Gastroesophageal sphincter (tissue), 4 donors: Measurements from ENCODE around the gene MXRA8. TPM values are rescaled to one million over a fixed set of nuclear protein-coding genes. Genes with fewer than 3 reads are reported as not detected.

Experiments
- ATAC-seq: fragments of 150-250 bp; one replicate; pipeline ENCODE4 v1.9.1; 2016; ENCODE audit warnings: mild to moderate bottlenecking, moderate library complexity
- H3K27ac ChIP-seq, 4 donors: fragments of 200-600 bp; sonication (generic) in 3 of 4; 1 replicate in 3 of 4; 2 replicates in 1 of 4; pipeline ENCODE4 v1.5.1; 2016 to 2019
- H3K27me3 ChIP-seq: fragments of 200-600 bp; sonication (generic); one replicate; pipeline ENCODE4 v1.5.1; 2019
- H3K36me3 ChIP-seq, 2 donors: fragments of 200-600 bp; sonication (generic); one replicate each; pipeline ENCODE4 v1.5.1; 2019; ENCODE audit warnings: control low read depth in 1 of 2
- H3K4me1 ChIP-seq, 3 donors: fragments of 200-600 bp; sonication (generic); 1 replicate in 2 of 3; 2 replicates in 1 of 3; pipeline ENCODE4 v1.5.1; 2016 to 2019; ENCODE audit warnings: control low read depth in 2 of 3
- H3K4me3 ChIP-seq, 2 donors: fragments of 200-600 bp; sonication (generic); one replicate each; pipeline ENCODE4 v1.5.1; 2019; ENCODE audit warnings: mild to moderate bottlenecking in 1 of 2, moderate library complexity in 1 of 2
- H3K9me3 ChIP-seq, 3 donors: fragments of 200-600 bp; sonication (generic); one replicate each; pipeline ENCODE4 v1.5.1; 2017 to 2019; ENCODE audit warnings: control low read depth in 2 of 3
- EP300 ChIP-seq: sonication (generic); formaldehyde crosslinking; IDR thresholded peaks from one replicate; pipeline ENCODE4 v1.6.1; 2017; ENCODE audit warnings: antibody characterized with exemption, mild to moderate bottlenecking
- POLR2A ChIP-seq, 2 donors: fragments of 450-650 bp; IDR thresholded peaks; one replicate each; pipeline ENCODE4 v1.6.1; 2017; ENCODE audit warnings: antibody characterized with exemption in 2 of 2, mild to moderate bottlenecking in 2 of 2, moderate library complexity in 1 of 2
- POLR2AphosphoS5 ChIP-seq: sonication (generic); formaldehyde crosslinking; IDR thresholded peaks from one replicate; pipeline ENCODE4 v1.6.1; 2017; ENCODE audit warnings: antibody characterized with exemption
- WGBS, 2 donors: methylation state at CpG; one replicate each; pipeline ENCODE4 v1.1.5; 2018; ENCODE audit warnings: low coverage in 1 of 2; 5-methylcytosine and 5-hydroxymethylcytosine counted together
- total RNA-seq, 4 donors: library from RNA; depleted of rRNA; stranded (reverse); fragments of >200 nt; gene quantifications; one replicate each; pipeline ENCODE4 v1.1.0, GENCODE V29; 2016
- TF ChIP-seq, protein P1 (sequence below), 4 experiments: fragments of 200-600 bp in 2 of 4; fragments of 450-650 bp in 2 of 4; sonication (generic) in 1 of 4; IDR thresholded peaks; one replicate each; pipeline ENCODE4 v1.5.1; 2017 to 2019; ENCODE audit warnings: antibody characterized with exemption in 4 of 4, mild to moderate bottlenecking in 2 of 4, moderate library complexity in 2 of 4

The MXRA8 gene
- total RNA-seq, 4 donors from 2014 or later: 69.8 to 105 (median 85.4) TPM

GRCh38 chr1:1320666-1321448 is 37.5 kb downstream of the MXRA8 start:
- no peak for ATAC-seq
- no CpG with 5 or more reads among the region's 23 CpGs for WGBS, 2 donors
- Histone ChIP-seq H3K27me3 (no peaks in the 10 kb centered on the region), H3K36me3 (peaks cover 0 to 40% of the 10 kb centered on the region in 2 donors), H3K4me3 (no peak overlapping the region), H3K4me1 (peaks cover 3 to 92% (median 48%) of the 10 kb centered on the region in 3 donors), H3K27ac (peak overlapping the region in 3 of 4 donors; percentile 85 to 89 (median 86)), H3K9me3 (no peaks in the 10 kb centered on the region)
- no peak for TF ChIP-seq POLR2AphosphoS5
- no peak for TF ChIP-seq POLR2A (IDR thresholded peaks at IDR 0.05)
- TF ChIP-seq, protein P1, sequence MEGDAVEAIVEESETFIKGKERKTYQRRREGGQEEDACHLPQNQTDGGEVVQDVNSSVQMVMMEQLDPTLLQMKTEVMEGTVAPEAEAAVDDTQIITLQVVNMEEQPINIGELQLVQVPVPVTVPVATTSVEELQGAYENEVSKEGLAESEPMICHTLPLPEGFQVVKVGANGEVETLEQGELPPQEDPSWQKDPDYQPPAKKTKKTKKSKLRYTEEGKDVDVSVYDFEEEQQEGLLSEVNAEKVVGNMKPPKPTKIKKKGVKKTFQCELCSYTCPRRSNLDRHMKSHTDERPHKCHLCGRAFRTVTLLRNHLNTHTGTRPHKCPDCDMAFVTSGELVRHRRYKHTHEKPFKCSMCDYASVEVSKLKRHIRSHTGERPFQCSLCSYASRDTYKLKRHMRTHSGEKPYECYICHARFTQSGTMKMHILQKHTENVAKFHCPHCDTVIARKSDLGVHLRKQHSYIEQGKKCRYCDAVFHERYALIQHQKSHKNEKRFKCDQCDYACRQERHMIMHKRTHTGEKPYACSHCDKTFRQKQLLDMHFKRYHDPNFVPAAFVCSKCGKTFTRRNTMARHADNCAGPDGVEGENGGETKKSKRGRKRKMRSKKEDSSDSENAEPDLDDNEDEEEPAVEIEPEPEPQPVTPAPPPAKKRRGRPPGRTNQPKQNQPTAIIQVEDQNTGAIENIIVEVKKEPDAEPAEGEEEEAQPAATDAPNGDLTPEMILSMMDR (IDR thresholded peaks at IDR 0.05): no peak
- TF ChIP-seq EP300: no peak

DNA sequence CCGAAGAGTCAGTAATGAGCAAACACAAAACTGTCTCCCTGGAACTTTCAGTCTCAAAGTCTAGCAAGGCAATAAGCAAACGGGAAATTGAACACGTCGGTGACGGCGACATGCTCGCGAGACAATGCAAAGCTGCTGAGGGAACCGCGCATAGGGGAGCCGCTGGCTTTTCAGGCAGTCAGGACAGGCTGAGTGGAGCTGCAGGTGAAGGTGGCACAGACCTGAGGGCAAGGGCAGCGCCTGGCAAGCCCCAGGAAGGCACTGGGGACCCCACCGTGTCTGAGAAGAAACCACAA is 38.8 kb downstream of the MXRA8 start:
- H3K27me3 ChIP-seq: no peaks in the 10 kb centered on the region
- WGBS, 2 donors: 85% methylated on average over 12 of the region's 13 CpGs; no CpG with 5 or more reads in 1 of the 2 donors
- H3K4me1 ChIP-seq: peaks cover 3 to 94% (median 39%) of the 10 kb centered on the region in 3 donors
- H3K9me3 ChIP-seq: no peaks in the 10 kb centered on the region
- peak overlapping the region in 3 of 4 donors; percentile 85 to 89 (median 86) for H3K27ac ChIP-seq
- H3K4me3 ChIP-seq: no peak overlapping the region
- peaks cover 0 to 48% of the 10 kb centered on the region in 2 donors for H3K36me3 ChIP-seq
- TF ChIP-seq POLR2A (IDR thresholded peaks at IDR 0.05): no peak
- no peak for TF ChIP-seq POLR2AphosphoS5
- TF ChIP-seq EP300: no peak
- TF ChIP-seq, protein P1 (IDR thresholded peaks at IDR 0.05): no peak
- no peak for ATAC-seq

DNA sequence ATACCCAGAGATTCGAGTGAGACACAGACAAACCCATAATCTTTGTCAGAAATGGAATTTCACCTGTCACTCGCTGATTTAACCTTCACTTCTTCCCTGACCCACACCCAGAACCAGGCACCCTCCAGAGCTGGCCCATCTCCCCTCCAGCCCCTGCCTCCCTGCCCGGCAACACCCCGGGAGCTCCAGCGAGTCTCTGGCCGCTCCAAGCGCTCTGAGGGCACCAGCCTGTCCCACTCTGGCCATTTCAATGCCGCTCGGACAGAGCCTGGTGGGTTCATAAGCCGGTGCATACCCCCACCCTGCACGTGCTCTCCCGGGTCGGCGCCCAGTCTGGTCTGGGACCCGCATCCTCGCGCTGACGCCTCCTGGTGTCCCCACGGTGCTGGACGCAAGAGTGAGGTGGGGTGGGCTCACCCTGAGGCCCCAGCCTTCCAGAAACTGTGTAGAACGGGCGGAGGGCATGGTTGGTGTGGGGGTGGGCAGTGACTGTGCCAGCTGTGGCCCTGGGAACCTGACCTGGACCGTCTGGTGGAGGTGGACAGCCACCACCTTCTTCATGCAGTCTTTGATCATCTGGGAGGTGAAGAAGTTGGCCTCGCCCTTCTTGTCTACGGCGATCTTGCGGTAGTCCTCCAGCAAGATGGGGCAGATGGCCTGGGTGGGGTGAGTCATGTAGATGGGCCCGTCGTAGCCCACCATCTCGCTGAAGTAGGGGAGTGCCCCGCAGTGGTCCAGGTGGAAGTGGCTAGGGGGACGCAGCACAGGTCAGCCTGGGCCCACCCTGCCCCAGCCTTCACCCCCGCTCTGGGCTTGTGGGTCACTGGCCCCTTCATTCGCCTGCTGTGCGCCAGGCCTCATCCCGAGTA is 39.3 kb downstream of the MXRA8 start:
- no peak for ATAC-seq
- no peaks in the 10 kb centered on the region for H3K9me3 ChIP-seq
- no peak for TF ChIP-seq EP300
- TF ChIP-seq, protein P1 (IDR thresholded peaks at IDR 0.05): no peak
- H3K27me3 ChIP-seq: no peaks in the 10 kb centered on the region
- peak overlapping the region; percentile 63 to 89 (median 86) for H3K27ac ChIP-seq
- peaks cover 0 to 54% of the 10 kb centered on the region in 2 donors for H3K36me3 ChIP-seq
- no peak overlapping the region for H3K4me3 ChIP-seq
- peaks cover 3 to 93% (median 39%) of the 10 kb centered on the region in 3 donors for H3K4me1 ChIP-seq
- 76 to 82% methylated on average over 2 to 4 of the region's 36 CpGs for WGBS, 2 donors

DNA sequence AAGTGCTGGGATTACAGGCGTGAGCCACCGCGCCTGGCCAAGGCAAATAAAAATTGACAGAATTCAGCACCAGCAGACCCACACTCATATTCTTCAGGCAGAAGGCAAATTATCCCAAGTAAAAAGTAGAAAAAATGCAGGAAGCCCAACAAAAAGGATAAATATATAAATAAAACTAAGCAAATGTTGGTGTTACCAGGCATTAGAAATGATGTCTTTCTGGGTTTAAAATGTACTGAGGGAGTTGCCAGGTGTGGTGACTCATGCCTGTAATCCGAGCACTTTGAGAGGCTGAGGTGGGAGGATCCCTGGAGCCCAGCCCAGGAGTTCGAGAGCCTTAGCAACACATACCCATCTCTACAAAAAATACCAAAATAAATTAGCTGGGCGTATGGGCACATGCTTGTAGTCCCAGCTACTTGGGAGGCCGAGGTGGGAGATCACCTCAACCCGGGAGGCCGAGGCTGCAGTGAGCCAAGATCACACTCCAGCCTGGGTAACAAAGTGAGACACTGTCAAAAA is 40.2 kb downstream of the MXRA8 start:
- Histone ChIP-seq H3K36me3 (peaks cover 0 to 62% of the 10 kb centered on the region in 2 donors), H3K4me1 (peaks cover 3 to 85% (median 35%) of the 10 kb centered on the region in 3 donors), H3K27ac (peak overlapping the region; percentile 63 to 89 (median 86)), H3K27me3 (no peaks in the 10 kb centered on the region), H3K9me3 (no peaks in the 10 kb centered on the region), H3K4me3 (no peak overlapping the region)
- 25 to 33% methylated on average over 7 to 8 of the region's 9 CpGs for WGBS, 2 donors
- peak; percentile 74 for TF ChIP-seq POLR2AphosphoS5
- no peak for TF ChIP-seq POLR2A (IDR thresholded peaks at IDR 0.05)
- TF ChIP-seq, protein P1 (IDR thresholded peaks at IDR 0.05): no peak
- ATAC-seq: peak; percentile 95
